Parathyroid adenoma (tissue), 2 donors: Measurements from ENCODE around the gene HSD3B7.

Source experiments
- H2AFZ ChIP-seq: fragments of 300-600 bp; sonication (generic); one replicate; pipeline ENCODE4 v1.7.0; 2017; ENCODE audit warnings: antibody characterized with exemption, mild to moderate bottlenecking
- H3K27ac ChIP-seq: fragments of 300-600 bp; sonication (generic); one replicate; pipeline ENCODE4 v1.7.0; 2017
- H3K27me3 ChIP-seq: fragments of 300-600 bp; sonication (generic); one replicate; pipeline ENCODE4 v1.7.0; 2017; ENCODE audit warnings: low read length; ENCODE audit not compliant: control insufficient read depth, insufficient read depth
- H3K36me3 ChIP-seq: fragments of 300-600 bp; sonication (generic); one replicate; pipeline ENCODE4 v1.7.0; 2017; ENCODE audit warnings: low read length; ENCODE audit not compliant: control insufficient read depth, insufficient read depth
- H3K4me1 ChIP-seq: fragments of 300-600 bp; sonication (generic); one replicate; pipeline ENCODE4 v1.7.0; 2017; ENCODE audit warnings: control low read depth
- H3K4me2 ChIP-seq: fragments of 300-600 bp; sonication (generic); one replicate; pipeline ENCODE4 v1.7.0; 2017; ENCODE audit warnings: low read length
- H3K4me3 ChIP-seq: fragments of 300-600 bp; sonication (generic); one replicate; pipeline ENCODE4 v1.7.0; 2017; ENCODE audit warnings: low read depth, low read length
- H3K79me2 ChIP-seq: fragments of 300-600 bp; sonication (generic); one replicate; pipeline ENCODE4 v1.7.0; 2017; ENCODE audit warnings: control low read depth
- H3K9ac ChIP-seq: fragments of 300-600 bp; sonication (generic); one replicate; pipeline ENCODE4 v1.7.0; 2017; ENCODE audit warnings: mild to moderate bottlenecking
- H3K9me3 ChIP-seq: fragments of 300-600 bp; sonication (generic); one replicate; pipeline ENCODE4 v1.7.0; 2017; ENCODE audit warnings: low read length; ENCODE audit not compliant: control insufficient read depth
- CTCF ChIP-seq: fragments of 300-600 bp; sonication (generic); IDR thresholded peaks from one replicate; pipeline ENCODE4 v1.7.0; 2017; ENCODE audit warnings: antibody characterized with exemption, mild to moderate bottlenecking
- donor health status: primary hyperparathyroidism.

The HSD3B7 gene

DNA sequence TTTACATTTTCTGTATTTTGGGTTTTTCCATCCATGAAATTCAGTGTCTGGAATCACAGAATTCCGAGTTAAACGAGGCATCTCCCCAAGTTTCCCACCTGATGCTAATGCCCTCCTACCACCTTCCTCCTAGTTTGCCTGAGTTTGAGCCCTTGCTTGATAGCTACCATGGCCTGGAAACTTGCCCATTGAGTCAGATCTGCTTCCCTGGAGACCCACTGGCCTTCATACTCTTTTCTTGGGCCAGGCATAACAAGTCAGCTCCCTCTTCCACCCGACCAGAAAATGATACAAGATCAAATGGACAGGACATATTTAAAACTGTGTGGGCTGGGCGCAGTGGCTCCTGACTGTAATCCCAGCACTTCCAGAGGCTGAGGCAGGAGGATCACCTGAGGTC is 17.2 kb upstream of the HSD3B7 start:
- no peaks in the 10 kb centered on the region for H3K27me3 ChIP-seq
- no peak overlapping the region for H3K27ac ChIP-seq
- H3K4me3 ChIP-seq = no peak overlapping the region
- peaks cover 10% of the 10 kb centered on the region for H3K79me2 ChIP-seq
- H3K4me1 ChIP-seq = no peaks in the 10 kb centered on the region
- no peaks in the 10 kb centered on the region for H3K9me3 ChIP-seq
- H3K9ac ChIP-seq = no peak overlapping the region
- no peak overlapping the region for H2AFZ ChIP-seq
- no peak for TF ChIP-seq CTCF
- no peaks in the 10 kb centered on the region for H3K36me3 ChIP-seq
- H3K4me2 ChIP-seq = no peak overlapping the region

GRCh38 chr16:30969246-30969842 is 15.7 kb upstream of the HSD3B7 start:
- H2AFZ ChIP-seq = no peak overlapping the region
- H3K4me3 ChIP-seq = no peak overlapping the region
- no peaks in the 10 kb centered on the region for H3K4me1 ChIP-seq
- no peak for TF ChIP-seq CTCF
- no peak overlapping the region for H3K4me2 ChIP-seq
- no peak overlapping the region for H3K27ac ChIP-seq
- H3K79me2 ChIP-seq = peaks cover 16% of the 10 kb centered on the region
- H3K9me3 ChIP-seq = no peaks in the 10 kb centered on the region
- H3K27me3 ChIP-seq = no peaks in the 10 kb centered on the region
- H3K9ac ChIP-seq = no peak overlapping the region
- H3K36me3 ChIP-seq = no peaks in the 10 kb centered on the region

GRCh38 chr16:30971298-30971697 is 13.7 kb upstream of the HSD3B7 start:
- Histone ChIP-seq H2AFZ (no peak overlapping the region), H3K9ac (no peak overlapping the region), H3K9me3 (no peaks in the 10 kb centered on the region), H3K4me3 (no peak overlapping the region), H3K36me3 (no peaks in the 10 kb centered on the region), H3K4me1 (no peaks in the 10 kb centered on the region), H3K4me2 (no peak overlapping the region), H3K79me2 (peaks cover 14% of the 10 kb centered on the region), H3K27ac (no peak overlapping the region), H3K27me3 (no peaks in the 10 kb centered on the region)
- TF ChIP-seq CTCF = no peak

GRCh38 chr16:30972872-30973271 is 12.1 kb upstream of the HSD3B7 start:
- Histone ChIP-seq H3K4me1 (no peaks in the 10 kb centered on the region), H3K4me3 (no peak overlapping the region), H2AFZ (no peak overlapping the region), H3K4me2 (no peak overlapping the region), H3K27me3 (no peaks in the 10 kb centered on the region), H3K27ac (no peak overlapping the region), H3K9ac (no peak overlapping the region), H3K9me3 (no peaks in the 10 kb centered on the region), H3K36me3 (no peaks in the 10 kb centered on the region), H3K79me2 (peaks cover 13% of the 10 kb centered on the region)
- no peak for TF ChIP-seq CTCF

- Histone ChIP-seq H3K9ac (no peak overlapping the region), H3K27me3 (no peaks in the 10 kb centered on the region), H3K4me3 (no peak overlapping the region), H3K4me1 (no peaks in the 10 kb centered on the region), H3K4me2 (no peak overlapping the region), H3K36me3 (no peaks in the 10 kb centered on the region), H2AFZ (no peak overlapping the region), H3K79me2 (peaks cover 8% of the 10 kb centered on the region), H3K9me3 (no peaks in the 10 kb centered on the region), H3K27ac (no peak overlapping the region)
- TF ChIP-seq CTCF = no peak
Measured at GRCh38 chr16:30974348-30974747, 10.7 kb upstream of the HSD3B7 start.
